ENCODE measurements around the gene PARVA.

GRCh38 chr11:12469451-12469850, 92.1 kb downstream of the PARVA start:
- TF ChIP-seq PATZ1 (CRISPR knock-in tag; IDR thresholded peaks at IDR 0.05; ENCODE audit: borderline replicate concordance) (no peak), ZNF70 (CRISPR knock-in tag; IDR thresholded peaks at IDR 0.05) (no peak), BACH2 (CRISPR knock-in tag; IDR thresholded peaks at IDR 0.05; ENCODE audit: borderline replicate concordance) (no peak), TOX (CRISPR knock-in tag; IDR thresholded peaks at IDR 0.05; ENCODE audit: borderline replicate concordance) (no peak), ARNTL (CRISPR knock-in tag; IDR thresholded peaks at IDR 0.05; ENCODE audit: borderline replicate concordance, low read depth) (no peak)
